NCI-H1930 (cell line): ENCODE results near the gene ERI2.

Experiments
- DNase-seq, 2 experiments: peaks; one replicate each; lab custom pipeline; 2025; lab: John Stamatoyannopoulos, UW

The ERI2 gene, protein sequence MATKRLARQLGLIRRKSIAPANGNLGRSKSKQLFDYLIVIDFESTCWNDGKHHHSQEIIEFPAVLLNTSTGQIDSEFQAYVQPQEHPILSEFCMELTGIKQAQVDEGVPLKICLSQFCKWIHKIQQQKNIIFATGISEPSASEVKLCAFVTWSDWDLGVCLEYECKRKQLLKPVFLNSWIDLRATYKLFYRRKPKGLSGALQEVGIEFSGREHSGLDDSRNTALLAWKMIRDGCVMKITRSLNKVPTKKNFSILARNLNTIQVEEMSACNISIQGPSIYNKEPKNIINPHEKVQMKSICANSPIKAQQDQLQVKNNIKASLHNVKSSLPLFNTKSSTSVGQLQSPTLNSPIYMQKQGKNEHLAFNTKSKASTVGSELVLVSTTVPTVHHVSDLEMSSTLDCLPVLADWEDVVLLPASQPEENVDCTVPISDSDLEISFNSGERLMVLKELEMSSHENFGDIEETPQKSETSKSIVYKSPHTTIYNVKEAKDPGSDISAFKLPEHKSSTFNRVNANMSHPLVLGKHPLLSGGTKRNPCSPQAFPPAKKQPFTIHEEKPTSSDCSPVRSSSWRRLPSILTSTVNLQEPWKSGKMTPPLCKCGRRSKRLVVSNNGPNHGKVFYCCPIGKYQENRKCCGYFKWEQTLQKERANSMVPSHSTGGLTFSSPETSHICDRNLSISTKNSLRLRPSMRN

DNA sequence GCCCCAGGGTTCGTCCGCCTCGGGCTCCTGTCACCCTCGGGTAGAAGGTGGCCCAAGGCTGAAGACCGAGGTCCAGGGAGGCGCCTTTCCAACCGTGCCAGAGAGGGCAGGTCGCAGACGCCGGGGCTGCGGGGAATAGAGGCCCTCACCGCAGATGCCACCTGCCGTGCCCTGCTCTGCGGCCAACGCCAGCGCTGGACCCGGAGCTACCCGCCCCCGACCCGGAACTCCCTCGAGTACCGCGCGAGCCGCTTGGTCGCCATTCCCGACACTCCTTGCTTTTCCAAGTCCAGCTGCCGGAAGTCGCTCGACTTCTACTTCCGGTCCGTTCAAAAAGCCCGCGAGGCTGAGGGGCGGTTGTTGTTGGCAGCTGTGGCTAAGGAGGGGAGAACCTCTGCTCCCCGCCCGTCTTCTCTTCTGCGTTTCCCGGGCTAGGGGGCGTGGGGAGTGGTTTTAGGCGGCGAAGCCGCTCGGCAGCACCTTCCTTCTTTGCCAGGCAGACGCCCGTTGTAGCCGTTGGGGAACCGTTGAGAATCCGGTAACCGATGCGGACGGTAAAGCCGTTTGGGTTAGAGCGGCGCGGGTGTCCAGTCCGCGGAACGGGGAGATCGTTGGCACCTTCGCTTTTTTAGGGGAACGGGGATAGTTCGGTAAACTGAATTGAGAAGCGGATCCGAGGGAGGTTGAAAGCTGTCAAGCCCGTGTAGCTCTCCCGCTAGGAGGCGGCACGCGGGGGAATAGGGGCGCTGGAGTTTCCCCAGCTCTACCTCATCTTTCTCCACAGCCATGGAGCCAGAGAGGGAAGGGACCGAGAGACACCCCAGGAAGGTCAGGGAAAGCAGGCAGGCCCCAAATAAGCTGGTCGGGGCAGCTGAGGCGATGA, at the start of gene ERI2, which contains the start of gene REXO5:
Gene ERI2 (minus strand): TSS at position 305 of the 883 bp plus-strand sequence. CDS start 42 bp downstream, at position 263.
Gene REXO5 (plus strand): TSS at position 360 of the 883 bp plus-strand sequence. CDS start 427 bp downstream, at position 787.
- DNase-seq = peak; percentile 87 to 93

DNA sequence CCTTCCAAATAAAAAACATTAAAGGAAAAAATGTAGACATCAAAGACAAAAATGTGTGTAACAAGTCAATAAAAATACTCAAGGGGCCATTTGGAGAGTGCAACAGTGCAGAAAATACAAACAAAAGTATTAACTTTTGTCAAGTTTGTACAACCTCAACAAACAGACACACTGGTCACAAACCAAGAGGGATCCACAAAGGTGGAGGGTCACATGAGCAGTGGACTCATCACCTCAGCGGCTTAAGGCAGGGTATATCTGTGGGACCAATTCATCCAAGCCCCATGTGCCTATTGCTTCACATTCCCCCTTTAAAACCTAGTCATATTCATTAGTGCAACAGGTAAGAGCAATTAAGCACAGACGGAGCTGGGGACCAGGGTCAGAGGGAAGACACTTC, 48.7 kb upstream of the ERI2 start:
- no peak for DNase-seq

DNA sequence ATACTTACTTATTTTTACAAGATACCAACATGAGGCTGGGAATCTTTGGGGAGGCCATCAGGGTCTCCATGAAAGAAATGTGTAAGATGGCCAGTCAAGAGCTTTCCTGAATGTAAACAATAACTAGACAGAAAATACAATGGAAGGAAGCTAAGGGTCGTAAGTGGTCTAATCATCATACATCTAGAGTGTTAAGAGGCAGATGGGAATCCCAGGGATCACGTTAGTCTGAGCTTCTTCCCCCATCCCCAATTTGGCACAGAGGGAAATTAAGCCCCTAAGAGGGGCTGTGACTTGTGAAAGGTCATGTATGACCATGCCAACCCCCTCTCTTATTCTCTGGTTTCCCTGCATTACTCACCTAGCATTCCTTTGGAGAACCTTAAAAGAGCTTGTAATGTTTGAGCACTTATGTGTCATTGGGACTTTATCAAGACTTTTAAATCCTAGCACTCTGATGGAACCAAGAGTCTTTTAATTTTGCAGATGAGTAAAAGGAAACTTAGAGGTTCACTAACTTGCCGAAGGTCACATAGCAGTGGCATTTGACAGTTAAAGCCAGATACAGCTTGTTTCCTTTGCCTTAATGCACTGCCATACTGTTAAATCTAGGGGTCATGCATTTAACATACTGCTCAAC, 47.8 kb upstream of the ERI2 start:
- no peak for DNase-seq

DNA sequence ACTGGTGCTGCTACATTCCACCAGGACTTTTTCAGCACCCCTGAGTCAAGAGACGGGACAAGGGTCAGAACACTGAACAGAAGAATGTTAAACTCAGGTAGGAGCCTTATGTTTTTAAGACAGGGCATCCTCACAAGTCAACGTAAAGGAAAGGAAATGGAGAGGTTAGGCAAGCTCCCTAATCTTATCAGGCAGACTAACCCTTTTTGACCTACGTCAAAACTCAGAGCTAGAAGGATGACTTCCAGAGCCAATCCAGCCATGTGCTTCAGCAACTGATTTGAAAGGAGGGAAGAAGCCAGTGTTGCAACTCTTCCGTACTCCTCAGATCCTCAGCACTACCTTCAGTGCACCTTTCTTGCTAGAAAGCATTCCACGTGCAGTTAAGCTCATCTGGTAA, 46.9 kb upstream of the ERI2 start:
- no peak for DNase-seq

DNA sequence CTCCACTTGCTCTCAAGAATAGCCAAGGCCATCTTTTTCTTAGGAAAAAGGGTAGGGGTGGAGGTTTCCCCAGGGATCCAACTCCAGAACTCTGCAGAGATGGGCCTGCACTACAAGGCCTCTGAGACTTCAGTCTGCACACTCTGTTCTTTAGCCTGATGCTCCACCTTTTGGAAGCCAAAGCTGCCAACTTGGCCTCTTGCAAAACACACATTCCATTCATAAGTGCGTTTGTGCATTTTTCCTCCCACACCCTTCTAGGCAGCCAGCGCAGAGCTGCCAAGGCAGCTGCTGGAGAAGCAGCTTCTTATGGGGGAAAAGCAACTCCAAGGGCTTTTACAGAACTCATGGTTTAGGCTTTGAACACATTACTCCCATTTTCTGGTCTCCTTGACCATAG, 45.3 kb upstream of the ERI2 start:
- no peak for DNase-seq

DNA sequence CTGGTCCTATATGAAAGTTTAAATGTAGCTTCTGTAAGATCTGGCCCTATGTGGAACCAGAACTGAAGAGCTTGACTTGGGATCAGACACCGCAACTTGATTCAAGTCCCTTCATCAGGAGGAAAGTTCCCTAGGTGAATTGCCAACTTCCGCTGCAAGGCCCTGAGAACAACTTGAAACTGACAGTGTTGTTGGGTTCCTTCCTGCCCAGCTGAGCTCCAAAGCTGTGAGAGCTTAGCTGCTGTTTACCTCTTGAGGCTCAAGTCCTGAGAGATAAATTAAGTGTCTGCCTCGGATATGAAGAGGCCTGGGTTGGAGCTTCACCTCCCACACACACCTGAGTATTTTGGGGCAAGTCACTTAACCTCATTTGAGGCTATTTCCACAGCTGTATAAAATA, 44.7 kb upstream of the ERI2 start:
- no peak for DNase-seq

DNA sequence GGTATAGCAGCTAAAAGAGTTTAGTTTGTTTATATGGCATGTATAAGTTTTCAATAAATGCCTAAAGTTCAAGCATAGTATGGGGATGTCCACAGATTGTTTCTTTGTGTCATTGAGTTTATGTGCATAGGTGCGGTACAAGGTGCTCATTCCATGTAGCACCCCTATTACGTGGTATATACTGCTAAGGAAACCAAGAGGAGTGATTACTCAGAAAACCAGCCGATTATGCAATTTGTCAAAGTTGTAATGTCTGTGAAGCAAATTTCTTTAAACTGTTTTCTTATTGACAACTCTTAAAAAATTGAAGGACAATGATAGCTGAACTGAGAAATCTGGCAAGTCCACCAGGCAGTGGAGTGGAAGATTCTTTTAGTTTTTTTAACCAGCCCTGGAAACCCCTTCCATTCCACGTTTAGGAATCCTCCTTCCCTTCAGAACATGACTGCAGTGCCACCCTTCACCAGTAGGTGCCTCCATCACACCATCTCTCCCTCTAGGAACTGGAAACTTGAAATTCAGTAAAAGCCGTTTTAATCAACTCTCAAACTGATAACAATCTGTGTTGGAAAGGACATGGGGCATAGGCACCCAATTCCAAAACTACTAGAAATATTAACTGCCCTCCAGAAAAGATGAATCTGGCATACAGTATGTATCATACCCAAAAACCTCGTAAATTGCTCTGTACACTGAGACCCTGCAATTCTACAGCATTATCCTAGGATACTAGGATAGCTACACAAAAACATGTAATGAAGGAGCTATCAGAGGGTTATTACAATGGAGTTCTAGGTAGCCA, 43.5 kb upstream of the ERI2 start:
- DNase-seq = peak in 1 of 2 experiments; percentile 47

DNA sequence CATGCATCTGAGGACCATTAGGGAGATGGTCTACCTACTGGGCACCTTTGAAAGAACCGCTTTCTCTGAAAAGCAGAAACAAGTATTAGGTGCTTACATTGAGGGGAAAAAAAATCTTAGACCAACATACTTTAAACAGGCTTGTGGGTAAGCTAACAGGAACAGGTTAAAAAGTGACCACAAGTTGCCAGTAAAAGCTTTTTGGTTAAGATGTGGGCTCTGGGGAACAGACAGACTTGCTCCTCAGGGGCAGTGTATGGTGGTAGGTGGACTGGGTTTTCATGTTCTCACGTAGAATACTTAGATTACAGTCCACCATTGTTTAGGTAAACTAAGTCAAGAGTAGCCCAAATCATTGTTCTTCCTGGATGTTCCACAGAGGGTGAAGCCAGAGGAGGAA, 41.3 kb upstream of the ERI2 start:
- DNase-seq = no peak

DNA sequence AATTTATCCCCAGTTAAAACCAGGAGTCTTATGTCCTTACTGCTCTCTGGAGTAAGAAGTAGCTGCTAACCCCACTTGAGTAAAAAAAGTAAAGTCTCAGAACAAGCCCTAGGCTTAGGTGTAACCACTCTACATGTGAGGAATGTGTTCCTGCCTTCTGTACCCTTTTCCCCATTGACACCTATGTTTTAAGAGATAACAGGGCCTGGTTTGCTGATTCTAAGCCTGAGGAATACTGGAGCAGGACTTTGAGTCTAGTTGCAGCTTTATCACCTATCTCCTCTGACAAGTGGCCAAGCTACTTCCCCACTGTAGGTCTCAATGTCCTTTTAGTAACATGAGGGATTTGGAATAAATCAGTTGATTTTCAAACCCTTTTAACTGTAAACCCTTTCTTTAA, 40.3 kb upstream of the ERI2 start:
- DNase-seq = no peak

DNA sequence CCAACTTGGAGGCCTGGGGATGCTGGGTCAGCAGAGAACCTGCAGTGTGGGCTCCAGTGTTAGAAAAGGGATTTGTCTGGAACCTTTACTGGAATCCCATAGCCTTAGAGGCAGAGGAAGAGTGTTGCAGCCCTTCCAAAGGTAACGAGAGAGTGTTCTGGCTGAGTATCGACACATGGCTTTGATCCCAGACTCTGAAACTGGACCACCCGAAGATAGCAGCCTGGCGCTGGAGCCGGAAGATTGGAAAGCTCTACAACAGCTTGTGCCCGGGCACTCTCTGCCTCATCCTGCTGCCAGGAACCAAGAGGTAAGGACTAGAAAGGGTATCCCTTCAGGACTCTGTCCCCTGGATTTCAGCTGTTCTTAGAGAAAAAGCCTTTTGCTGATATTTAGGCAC, 39.8 kb upstream of the ERI2 start:
- no peak for DNase-seq

DNA sequence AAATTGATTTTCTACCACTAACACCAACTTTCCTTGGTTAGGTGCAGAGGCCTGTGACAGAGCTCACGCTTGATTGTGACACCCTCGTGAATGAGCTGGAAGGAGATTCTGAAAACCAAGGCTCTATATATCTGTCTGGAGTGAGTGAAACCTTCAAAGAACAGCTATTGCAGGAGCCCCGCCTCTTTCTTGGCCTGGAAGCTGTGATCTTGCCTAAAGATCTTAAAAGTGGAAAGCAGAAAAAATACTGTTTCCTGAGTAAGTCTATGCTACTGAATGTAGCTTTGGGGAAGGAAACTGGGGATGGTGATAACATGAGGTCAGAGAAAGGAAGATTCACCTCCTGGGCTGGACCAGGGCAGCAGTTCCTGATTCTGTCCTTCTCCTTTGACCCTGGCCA, 38.3 kb upstream of the ERI2 start:
- DNase-seq = no peak

DNA sequence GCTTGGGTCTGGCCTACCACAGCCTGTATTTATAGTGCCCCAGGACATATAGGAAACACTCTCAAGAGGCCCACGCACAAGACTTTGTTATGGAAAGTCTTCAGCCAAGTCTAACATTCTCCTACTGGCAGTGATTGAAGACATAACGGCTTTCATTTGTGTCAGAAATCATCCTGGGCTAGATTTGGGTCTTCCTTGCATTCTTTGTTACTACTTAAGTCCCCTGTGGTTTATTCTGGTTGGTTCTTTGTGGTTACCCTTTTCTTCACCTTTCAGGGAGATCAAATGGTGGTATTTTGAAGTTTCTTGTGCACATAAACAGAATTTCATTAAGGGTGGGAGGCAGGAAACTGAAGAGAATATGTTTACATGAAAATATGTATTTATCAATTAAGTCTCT, 37.8 kb upstream of the ERI2 start:
- DNase-seq = no peak

DNA sequence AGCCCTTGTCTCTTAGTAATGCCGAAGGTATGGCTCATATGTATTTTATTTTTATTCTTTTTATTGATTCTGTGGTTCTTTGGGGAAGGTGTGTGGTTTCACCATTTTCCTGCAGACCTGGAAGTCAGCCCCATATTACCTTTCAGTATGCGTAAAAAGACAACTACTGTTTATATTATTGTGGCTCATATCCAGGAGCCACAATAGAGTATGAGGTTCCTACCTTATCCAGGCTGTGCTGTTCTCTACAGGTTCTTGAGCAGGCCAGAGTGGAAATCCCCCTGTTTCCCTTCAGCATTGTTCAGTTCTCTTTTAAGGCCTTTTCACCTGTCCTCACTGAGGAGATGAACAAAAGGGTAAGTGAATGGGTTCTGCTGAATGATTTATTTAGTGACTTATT, 33.2 kb upstream of the ERI2 start:
- no peak for DNase-seq

DNA sequence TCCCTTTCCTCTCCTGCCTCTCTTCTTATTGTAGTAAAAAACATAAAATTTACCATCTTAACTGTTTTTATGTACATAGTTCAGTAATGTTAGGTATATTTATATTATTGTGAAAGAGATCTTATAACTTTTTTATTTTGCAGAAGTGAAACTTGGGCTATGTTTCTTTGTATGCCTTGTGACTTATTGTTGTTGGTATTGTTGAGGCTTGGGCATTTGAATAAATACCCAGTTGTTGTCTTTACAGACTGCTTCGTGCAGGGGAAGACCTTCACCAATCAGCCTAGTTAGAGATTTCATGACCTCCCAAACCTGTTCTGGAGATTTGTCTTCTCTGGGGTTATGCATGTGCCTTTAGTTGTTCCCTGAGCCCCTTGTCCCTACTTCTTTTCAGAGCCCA, 32.0 kb upstream of the ERI2 start:
- no peak for DNase-seq

DNA sequence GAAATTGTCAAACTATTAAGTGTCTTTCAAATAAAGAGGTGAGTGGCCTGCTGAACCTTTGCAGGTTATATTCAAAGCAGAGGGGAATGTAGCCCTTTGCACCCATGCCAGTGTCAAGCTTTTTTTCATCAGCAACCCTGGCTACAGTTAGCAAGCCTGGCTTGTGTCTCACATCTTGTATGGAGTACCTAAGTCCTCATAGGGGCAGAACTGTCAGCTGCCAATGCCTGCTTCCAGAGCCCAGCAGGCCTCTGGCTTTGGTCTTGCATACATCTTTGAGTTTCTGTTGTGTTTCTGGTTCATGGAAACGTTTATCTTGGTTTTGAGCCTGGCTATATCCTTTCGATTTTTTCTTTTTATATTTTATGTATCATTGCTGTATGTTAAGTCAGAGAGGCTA, 26.8 kb upstream of the ERI2 start:
- no peak for DNase-seq

DNA sequence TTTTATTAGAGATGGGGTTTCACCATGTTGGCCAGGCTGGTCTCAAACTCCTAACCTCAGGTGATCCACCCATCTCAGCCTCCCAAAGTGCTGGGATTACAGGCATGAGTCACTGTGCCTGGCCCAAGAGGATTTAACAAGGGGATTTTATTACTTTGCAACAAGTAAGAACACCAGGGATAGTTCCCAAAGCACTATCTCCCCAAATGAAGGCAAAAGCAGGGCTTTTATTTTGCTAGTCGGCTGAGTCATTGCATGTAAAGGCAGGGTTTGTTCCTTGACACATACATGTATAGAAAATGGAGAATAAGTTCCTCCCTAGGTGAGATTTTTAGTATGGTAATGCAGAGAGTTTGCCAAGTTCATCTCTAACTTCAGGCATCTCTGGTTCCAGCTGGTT, 24.1 kb upstream of the ERI2 start:
- DNase-seq = no peak

DNA sequence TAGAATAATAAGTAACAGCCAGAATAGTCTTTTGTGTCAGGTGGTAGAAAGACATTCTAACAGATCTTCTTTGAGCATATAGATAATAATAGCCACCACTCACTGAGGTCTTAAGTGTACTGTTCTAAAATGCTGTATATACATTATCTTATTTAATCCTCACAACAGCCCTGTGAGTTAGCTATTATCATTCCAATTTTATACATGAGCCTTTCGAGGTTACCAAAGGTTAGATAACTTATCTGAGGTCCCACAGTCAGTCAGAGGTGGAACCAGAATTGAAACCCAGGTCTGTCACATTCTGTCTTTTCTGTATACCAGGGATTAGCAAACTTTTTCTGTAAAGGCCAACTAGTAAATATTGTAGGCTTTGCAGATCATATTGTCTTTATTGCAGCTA, 23.3 kb upstream of the ERI2 start:
- DNase-seq = no peak

DNA sequence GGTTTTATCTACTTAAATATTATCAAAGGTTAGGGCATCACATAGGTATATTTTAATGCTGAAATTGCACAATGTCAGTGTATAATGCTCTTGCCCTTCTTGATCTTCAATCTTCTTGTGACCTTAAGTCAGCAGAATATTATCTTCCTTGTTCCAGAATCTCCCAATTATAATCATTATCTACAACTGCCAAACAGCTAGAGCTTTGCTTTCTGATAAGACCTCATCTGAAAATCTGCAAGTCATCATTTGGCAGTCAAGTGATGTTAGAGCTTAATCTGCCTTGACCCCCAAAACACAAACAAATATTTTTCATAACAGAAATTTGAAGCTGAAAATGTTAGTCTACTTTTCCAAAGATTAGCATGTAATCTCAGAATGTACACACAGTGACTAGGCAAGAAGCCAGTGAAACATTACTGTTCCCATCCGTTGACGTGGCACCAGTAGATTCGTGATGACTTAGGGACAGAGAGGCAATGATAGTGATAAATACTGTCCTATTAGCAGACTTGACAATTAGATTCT, 19.8 kb upstream of the ERI2 start:
- no peak for DNase-seq

DNA sequence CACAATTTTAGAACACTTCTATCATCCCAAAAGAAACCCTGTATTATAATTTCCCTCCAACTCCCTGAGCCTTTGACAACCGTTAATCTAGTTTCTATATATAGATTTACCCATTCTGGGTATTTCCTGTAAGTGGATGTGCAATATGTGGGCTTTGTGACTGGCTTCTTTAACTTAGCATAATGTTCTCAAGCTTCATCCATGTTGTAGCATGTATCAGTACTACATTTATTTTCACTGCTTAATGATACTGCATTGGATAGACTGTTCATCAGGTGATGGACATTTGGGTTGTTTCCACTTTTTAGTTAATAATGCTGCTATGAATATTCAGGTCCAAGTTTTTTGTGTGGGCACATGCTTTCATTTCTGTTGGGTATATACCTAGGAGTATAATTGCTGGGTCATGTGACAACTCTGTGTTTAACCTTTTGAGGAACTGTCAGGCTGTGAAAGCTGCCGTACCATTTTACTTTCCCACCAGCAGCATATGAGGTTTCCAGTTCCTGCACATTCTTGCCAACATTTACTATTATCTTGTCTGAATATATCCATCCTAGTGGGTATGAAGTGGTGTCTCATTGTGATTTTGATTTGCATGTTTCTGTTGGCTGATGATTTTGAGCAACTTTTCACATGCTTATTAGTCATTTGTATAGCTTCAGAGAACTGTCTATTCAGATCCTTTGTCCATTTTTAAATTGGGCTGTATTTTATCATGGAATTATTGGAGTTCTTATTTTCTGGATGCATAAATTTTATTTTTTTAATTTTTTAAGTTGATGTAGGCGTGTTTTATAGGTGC, 16.5 kb upstream of the ERI2 start:
- no peak for DNase-seq

DNA sequence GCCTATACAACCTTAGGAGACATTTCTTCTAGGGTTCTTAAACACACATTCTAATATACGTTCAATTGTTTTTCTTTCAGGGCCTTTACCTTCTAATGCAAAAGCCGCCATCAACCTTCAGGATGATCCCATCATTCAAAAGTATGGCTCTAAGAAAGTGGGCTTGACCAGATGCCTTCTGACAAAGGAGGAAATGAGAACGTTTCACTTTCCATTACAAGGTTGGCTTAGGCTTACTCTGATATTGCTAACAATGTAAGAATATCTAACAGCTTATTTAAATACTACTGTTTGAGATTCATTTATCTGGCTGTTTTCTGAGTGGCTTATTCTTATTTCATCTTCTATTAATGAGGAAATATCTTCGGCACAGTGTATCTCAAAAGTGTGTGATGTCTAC, 15.4 kb upstream of the ERI2 start:
- no peak for DNase-seq
